ENCODE measurements around the gene CTCFL.

The CTCFL gene

GRCh38 chr20:57529160-57529585, 4.2 kb upstream of the CTCFL start:
- FAIRE-seq, result no peak

GRCh38 chr20:57528148-57528547, 3.2 kb upstream of the CTCFL start:
- DNase-seq (ENCODE audit: insufficient read length) (no peak), FAIRE-seq (no peak)
- no peak for TF ChIP-seq POLR2A (IDR thresholded peaks at IDR 0.05; ENCODE audit: low read depth, low read length)
- TF ChIP-seq TAF1 (IDR thresholded peaks at IDR 0.05; ENCODE audit: borderline replicate concordance, low read depth, low read length), result no peak
- no peak for TF ChIP-seq POLR2AphosphoS5 (IDR thresholded peaks at IDR 0.05; ENCODE audit: low read depth, low read length)

More at GRCh38 chr20:57529160-57529585, 4.2 kb upstream of the CTCFL start:
- no peak for TF ChIP-seq POLR2A (IDR thresholded peaks at IDR 0.05; ENCODE audit: low read depth, low read length)
- TF ChIP-seq TAF1 (IDR thresholded peaks at IDR 0.05; ENCODE audit: borderline replicate concordance, low read depth, low read length), result no peak
- TF ChIP-seq POLR2AphosphoS5 (IDR thresholded peaks at IDR 0.05; ENCODE audit: low read depth, low read length), result no peak
- no peak for DNase-seq (ENCODE audit: insufficient read length)

DNA sequence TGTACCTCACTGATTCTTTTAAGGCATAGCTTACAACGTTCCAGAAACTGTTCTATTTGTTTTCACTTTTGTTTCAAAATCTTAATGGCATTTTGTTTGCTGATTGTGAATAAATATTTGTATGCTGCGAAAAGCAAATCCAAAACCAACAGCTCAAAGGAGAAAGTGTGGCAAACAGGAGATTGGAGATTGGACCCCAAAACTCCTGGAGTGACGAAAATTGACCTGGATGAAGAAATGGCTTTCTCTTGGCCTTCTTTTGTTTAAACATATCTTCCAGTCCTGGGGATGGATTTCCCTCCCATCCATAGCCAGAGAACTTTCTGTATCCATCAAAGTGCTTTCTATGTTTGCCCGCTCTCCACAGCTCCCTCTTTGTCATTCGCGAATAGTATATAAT, 2.8 kb upstream of the CTCFL start:
- TF ChIP-seq POLR2A (IDR thresholded peaks at IDR 0.05; ENCODE audit: low read depth, low read length) (no peak), POLR2AphosphoS5 (IDR thresholded peaks at IDR 0.05; ENCODE audit: low read depth, low read length) (no peak), TAF1 (IDR thresholded peaks at IDR 0.05; ENCODE audit: borderline replicate concordance, low read depth, low read length) (no peak)
- DNase-seq (ENCODE audit: insufficient read length) (no peak), FAIRE-seq (no peak)

DNA sequence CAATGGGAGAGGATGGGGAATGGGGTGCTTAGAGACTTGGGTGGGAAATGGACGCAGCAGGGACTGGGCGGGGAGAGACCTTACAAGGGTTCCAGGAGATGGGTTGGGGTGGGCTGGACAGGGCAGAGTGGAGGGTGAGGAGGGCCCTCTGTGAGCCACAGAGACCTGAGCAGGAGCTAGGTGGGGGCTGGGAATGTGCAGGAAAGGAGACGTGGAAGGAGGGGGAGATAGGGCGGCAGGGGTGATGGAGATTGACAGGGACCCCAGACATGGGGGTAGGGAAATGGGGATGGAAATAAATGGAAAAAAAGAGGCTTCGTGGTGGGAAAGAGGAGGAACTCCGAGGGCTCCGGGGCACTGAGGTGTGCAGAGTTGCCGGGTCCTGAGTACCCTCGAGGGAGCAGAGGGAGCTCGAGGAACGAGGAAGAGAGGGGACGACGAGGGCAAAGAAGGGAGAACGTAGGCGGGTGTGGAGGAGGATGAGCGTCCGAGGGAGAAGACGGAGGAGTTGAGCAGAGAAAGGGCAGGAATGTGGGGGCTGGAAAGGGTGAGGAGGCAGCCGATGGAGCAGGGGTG, 2.0 kb upstream of the CTCFL start:
- no peak for FAIRE-seq
- DNase-seq (ENCODE audit: insufficient read length), result no peak
- TF ChIP-seq TAF1 (IDR thresholded peaks at IDR 0.05; ENCODE audit: borderline replicate concordance, low read depth, low read length), result no peak
- TF ChIP-seq POLR2A (IDR thresholded peaks at IDR 0.05; ENCODE audit: low read depth, low read length), result no peak
- TF ChIP-seq POLR2AphosphoS5 (IDR thresholded peaks at IDR 0.05; ENCODE audit: low read depth, low read length), result no peak

DNA sequence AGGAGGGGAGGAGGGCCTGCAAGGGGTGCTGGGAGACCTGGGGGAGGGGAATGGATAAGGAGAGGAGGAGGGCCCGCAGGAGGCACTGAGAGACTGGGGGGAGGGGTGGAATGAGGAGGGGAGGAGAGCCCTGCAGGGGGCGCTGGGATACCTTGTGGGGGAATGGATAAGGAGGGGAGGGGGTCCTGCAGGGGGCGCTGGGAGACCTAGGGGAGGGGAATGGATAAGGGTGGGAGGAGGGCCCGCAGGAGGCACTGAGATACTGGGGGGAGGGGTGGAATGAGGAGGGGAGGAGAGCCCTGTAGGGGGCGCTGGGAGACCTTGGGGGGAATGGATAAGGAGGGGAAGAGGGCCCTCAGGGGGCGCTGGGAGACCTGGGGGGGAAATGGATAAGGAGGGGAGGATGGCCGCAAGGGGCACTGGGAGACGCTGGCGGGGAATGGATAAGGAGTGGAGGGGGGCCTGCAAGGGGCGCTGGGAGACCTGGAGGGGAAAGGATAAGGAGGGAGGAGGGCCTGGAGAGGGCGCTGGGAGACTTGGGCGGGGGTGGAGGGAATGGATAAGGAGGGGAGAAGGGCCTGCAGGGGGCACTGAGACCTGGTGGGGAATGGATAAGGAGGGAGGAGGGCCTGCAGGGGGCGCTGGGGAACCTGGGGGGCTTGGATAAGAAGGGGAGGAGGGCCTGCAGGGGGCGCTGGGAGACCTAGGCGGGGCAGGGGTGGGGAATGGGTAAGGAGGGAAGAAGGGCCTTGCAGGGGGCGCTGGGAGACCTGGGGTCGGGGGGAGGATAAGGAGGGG, 1.3 kb upstream of the CTCFL start:
- DNase-seq (ENCODE audit: insufficient read length), result no peak
- FAIRE-seq, result no peak
- TF ChIP-seq POLR2AphosphoS5 (IDR thresholded peaks at IDR 0.05; ENCODE audit: low read depth, low read length) (no peak), TAF1 (IDR thresholded peaks at IDR 0.05; ENCODE audit: borderline replicate concordance, low read depth, low read length) (no peak), POLR2A (IDR thresholded peaks at IDR 0.05; ENCODE audit: low read depth, low read length) (no peak)

DNA sequence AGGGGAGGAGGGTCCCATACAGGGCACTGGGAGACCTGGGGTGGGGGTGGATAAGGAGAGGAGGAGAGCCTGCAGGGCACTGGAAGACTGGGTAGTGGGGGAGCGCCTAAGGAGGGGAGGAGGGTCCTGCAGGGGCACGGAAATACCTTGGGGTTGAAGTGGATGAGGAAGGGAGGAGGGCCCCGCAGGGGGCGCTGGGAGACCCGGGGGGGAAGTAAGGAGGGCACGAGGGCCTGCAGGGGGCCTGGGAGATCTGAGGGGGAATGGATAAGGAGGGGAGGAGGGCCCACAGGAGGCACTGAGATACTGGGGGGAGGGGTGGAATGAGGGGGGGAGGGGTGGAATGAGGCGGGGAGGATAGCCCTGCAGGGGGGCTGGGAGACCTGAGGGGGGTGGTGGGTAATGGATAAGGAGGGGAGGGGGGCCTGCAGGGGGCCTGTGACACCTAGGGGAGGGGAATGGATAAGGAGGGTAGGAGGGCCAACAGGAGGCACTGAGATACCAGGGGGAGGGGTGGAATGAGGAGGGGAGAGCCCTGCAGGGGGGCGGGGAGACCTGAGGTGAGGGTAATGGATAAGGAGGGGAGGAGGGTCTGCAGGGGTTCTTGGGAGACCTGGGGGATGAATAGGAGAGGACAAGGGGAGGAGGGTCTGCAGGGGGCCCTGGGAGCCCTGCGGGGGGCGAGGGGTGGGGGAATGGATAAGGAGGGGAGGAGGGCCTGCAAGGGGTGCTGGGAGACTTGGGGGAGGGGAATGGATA, 567 bp upstream of the CTCFL start:
- no peak for DNase-seq (ENCODE audit: insufficient read length)
- FAIRE-seq, result no peak
- TF ChIP-seq POLR2A (IDR thresholded peaks at IDR 0.05; ENCODE audit: low read depth, low read length) (no peak), TAF1 (IDR thresholded peaks at IDR 0.05; ENCODE audit: borderline replicate concordance, low read depth, low read length) (no peak), POLR2AphosphoS5 (IDR thresholded peaks at IDR 0.05; ENCODE audit: low read depth, low read length) (no peak)

GRCh38 chr20:57523782-57524181, 1.2 kb downstream of the CTCFL start:
- FAIRE-seq (no peak), DNase-seq (ENCODE audit: insufficient read length) (no peak)
- no peak for TF ChIP-seq POLR2AphosphoS5 (IDR thresholded peaks at IDR 0.05; ENCODE audit: low read depth, low read length)
- no peak for TF ChIP-seq TAF1 (IDR thresholded peaks at IDR 0.05; ENCODE audit: borderline replicate concordance, low read depth, low read length)
- no peak for TF ChIP-seq POLR2A (IDR thresholded peaks at IDR 0.05; ENCODE audit: low read depth, low read length)

- FAIRE-seq (peak; percentile 81), DNase-seq (ENCODE audit: insufficient read length) (no peak)
- TF ChIP-seq TAF1 (IDR thresholded peaks at IDR 0.05; ENCODE audit: borderline replicate concordance, low read depth, low read length) (no peak), POLR2A (IDR thresholded peaks at IDR 0.05; ENCODE audit: low read depth, low read length) (no peak), POLR2AphosphoS5 (IDR thresholded peaks at IDR 0.05; ENCODE audit: low read depth, low read length) (no peak)
Observed at GRCh38 chr20:57522380-57523140, 2.4 kb downstream of the CTCFL start.

GRCh38 chr20:57517904-57518303, 7.0 kb downstream of the CTCFL start:
- FAIRE-seq (no peak), DNase-seq (ENCODE audit: insufficient read length) (no peak)
- no peak for TF ChIP-seq POLR2A (IDR thresholded peaks at IDR 0.05; ENCODE audit: low read depth, low read length)
- no peak for TF ChIP-seq TAF1 (IDR thresholded peaks at IDR 0.05; ENCODE audit: borderline replicate concordance, low read depth, low read length)
- no peak for TF ChIP-seq POLR2AphosphoS5 (IDR thresholded peaks at IDR 0.05; ENCODE audit: low read depth, low read length)

GRCh38 chr20:57514273-57514751, 10.6 kb downstream of the CTCFL start:
- TF ChIP-seq POLR2AphosphoS5 (IDR thresholded peaks at IDR 0.05; ENCODE audit: low read depth, low read length) (no peak), POLR2A (IDR thresholded peaks at IDR 0.05; ENCODE audit: low read depth, low read length) (no peak), TAF1 (IDR thresholded peaks at IDR 0.05; ENCODE audit: borderline replicate concordance, low read depth, low read length) (no peak)
- no peak for DNase-seq (ENCODE audit: insufficient read length)
- no peak for FAIRE-seq

DNA sequence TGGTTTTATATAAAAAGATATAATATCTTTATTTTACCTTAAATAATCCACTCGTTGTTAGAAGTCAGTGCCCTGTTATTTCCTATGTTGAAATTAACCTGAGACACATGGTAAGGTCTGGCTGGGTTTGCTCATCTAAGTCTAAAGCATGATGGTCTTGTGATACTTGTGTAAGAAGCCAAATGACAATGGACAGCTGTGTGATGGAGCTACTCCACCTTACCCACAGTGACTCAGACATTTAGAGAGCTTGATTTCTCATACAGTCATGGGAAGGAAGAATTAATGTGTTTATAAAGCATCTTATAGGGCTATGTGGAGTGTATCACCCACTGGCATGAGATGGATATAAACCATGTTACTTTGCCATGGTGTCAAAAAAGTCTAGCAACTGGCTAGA, 11.7 kb downstream of the CTCFL start:
- DNase-seq (ENCODE audit: insufficient read length), result no peak
- FAIRE-seq, result no peak
- TF ChIP-seq POLR2AphosphoS5 (IDR thresholded peaks at IDR 0.05; ENCODE audit: low read depth, low read length), result no peak
- no peak for TF ChIP-seq POLR2A (IDR thresholded peaks at IDR 0.05; ENCODE audit: low read depth, low read length)
- TF ChIP-seq TAF1 (IDR thresholded peaks at IDR 0.05; ENCODE audit: borderline replicate concordance, low read depth, low read length), result no peak
